ENCODE data around the gene IGFBP3.
"Not testable (repeated sequence)": the region's sequence is repeated elsewhere in the genome, so short reads cannot be mapped to it uniquely, and the experiment has no call there.

IGFBP3 gene, protein sequence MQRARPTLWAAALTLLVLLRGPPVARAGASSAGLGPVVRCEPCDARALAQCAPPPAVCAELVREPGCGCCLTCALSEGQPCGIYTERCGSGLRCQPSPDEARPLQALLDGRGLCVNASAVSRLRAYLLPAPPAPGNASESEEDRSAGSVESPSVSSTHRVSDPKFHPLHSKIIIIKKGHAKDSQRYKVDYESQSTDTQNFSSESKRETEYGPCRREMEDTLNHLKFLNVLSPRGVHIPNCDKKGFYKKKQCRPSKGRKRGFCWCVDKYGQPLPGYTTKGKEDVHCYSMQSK

DNA sequence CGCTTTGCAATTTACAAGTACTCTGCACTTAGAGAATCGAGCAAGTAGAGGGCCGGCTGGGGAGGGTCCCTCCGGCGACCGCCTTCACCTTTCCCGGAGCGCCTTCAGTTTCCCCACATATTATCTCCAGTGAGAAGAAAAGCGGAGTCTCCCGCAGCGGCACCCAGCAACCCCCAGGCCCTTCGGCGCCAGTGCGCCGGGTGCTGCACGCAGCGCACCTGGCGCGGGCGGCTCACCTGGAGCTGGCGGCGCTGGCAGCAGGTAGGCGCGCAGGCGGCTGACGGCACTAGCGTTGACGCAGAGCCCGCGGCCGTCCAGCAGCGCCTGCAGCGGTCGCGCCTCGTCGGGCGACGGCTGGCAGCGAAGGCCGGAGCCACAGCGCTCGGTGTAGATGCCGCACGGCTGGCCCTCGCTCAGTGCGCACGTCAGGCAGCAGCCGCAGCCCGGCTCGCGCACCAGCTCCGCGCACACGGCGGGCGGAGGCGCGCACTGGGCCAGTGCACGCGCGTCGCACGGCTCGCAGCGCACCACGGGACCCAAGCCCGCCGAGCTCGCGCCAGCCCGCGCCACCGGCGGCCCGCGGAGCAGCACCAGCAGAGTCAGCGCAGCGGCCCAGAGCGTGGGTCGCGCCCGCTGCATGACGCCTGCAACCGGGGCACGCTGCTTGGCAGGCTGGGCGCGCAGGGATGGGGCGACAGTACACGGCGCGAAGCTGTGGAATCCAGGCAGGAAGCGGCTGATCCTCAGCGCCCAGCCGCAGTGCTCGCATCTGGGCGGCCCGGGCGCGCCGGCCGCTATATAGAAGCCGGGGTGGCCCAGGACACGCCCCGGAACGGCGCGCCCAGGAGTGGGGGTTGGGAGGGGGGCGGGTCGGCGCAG is at the start of gene IGFBP3:
IGFBP3 (minus strand) TSS at position 771 of the 879 bp plus-strand sequence; CDS start at position 639, 132 bp downstream.
- DNase-seq (ENCODE audit: low read depth in 2 of 2) = peak in 1 of 2 donors; percentile 8

DNA sequence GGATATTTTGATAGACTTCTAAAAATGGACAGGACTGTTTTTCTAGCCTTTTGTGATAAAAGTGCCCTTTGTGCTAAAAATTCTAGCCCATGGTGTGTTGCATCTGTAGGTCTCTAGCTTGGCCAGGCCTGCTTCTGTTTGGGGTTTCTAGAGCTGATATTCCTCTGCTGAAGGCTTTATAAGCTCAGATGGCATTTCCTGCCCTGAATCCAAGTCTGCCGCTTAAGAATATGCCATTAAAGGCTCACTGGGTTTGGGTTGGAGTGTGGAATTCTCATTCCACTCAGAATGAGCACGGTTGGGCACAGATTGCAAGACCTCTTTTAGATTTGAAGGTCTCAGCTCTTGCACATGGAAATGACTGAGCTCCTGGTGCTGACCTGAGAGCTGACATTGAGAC is 49.4 kb upstream of the IGFBP3 start:
- no peak for DNase-seq (ENCODE audit: low read depth in 2 of 2)

DNA sequence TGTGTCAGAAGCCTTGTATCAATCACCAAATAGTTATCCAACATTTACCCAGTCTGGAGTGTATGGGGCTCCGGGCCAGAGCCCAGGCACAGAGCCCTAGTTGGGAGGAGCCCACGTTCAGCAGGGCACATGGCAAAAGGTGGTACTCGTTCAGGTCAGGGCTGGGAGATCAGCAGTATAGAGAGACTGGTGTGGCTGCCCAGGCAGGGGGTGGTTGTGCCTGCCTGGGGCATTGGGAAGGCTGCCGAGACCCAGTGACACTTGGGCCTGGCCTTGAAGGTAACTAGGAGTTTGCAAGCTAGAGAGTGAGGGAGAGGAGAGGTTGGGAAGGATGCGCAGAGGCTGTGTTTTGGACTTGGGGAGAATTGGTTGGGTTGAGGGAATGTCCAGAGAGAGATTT is 48.9 kb upstream of the IGFBP3 start:
- no peak for DNase-seq (ENCODE audit: low read depth in 2 of 2)

DNA sequence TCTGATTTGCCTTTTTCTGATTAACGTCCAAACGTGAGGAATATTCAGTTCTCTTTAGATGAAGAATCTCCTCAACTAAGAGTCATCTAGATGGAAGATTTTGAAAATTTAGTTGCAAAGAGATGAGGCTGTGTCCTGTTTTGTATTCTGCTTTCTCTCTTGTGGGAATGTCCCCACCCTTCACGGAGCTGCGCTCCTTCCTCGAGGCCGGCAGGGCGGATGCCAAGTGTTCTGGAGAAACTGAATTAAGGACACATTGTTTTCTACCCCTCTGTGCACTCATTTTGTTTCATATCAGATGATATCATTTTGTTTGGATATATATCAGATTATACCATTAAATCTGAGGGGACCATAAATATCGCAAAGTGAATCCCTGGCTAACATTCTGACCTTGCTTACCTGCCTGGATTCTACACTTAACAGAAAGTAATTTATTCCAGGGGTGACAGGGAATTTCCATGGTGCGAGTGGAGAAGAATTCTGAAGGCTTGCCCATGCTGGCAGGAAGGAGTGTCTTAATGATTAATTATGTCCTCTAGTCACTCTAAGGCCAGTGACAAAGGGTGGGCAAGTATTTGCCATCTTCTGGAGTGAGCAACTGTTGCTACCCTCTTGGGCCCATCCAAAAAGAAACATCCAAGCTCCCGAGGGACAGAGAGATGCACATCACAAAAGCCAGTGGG is 47.9 kb upstream of the IGFBP3 start:
- DNase-seq (ENCODE audit: low read depth in 2 of 2) = no peak

DNA sequence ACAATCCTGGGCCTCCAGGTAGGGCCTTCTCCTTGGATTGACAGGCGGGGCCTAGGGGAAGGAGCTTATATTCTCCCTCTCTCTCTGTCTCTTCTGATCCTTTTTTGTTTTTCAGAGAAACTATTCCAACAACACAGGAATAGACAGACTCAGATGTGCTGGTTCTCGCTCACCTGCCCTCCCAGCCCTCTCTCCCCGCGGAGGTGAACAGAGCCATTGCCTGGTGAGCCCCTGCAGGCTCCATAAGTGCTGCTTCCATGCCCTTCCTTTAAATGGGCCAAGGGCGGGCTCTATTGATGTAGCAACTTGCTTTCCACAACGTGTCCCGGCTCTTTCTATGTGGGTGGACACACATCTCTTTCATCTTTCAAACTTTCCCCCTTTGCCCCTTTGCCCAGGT is 47.2 kb upstream of the IGFBP3 start:
- no peak for DNase-seq (ENCODE audit: low read depth in 2 of 2)

DNA sequence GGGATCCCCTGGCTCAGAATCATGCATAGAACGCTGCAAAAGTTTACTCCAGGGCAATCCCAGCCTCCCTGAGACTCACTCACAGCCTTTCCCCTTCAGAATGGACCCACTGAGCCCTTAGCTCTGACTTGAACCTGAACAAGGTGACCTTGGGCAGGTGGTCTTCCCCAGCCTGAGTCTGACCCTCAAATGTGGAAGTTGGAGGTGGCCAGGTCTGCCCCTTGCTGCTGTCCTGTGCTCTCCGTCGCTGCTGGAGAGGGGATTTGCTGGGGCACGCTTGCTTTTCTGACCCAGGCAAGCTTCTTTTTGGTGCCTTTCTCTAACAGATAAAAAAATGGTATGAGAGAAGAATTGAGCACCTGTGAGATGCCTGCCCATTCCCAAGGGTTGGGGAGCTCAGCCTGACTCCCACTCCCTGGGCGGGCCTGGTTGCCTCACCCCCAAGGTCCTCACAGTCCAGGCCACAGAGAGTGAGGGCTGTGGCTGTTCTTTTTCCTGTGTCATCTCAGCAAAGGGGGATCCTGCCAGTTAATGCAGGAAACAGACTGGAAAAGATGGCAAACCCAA is 46.6 kb upstream of the IGFBP3 start:
- DNase-seq (ENCODE audit: low read depth in 2 of 2) = no peak

DNA sequence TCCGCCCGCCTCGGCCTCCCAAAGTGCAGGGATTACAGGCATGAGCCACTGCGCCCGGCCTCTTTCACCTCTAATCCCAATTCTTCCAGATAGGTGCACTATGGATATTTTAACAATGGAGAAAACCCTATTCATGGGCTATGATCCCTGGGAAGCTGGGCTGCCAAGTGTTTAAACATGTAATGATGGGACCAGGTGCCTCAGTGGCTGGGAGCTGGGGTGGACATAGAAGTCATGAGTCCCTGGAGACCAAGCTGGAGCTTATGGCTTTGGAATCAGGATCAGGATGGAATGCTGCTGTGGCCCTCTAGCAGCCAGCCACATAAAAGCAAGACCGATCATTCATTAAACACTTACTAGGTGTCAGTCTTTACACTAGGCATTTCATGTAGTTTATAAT is 41.8 kb upstream of the IGFBP3 start:
- DNase-seq (ENCODE audit: low read depth in 2 of 2) = no peak

DNA sequence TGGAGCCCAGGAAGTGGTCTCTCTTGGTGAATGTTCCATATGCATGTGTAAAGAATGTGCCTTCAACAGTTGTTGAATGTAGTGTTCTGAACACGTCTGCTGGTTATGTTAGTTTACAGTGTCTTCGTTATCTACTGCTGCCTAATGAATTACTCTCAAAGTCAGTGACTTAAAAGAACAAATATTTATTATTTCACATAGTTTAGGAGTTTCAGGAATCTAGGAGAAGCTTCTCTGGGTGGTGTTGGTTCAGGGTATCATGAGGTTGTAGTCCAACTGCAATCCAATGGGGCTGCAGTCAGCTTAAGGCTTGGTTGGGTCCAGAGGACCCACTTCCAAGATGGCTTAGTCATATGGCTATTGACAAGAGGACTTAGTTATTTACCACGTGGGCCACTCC is 36.6 kb upstream of the IGFBP3 start:
- DNase-seq (ENCODE audit: low read depth in 2 of 2) = no peak

DNA sequence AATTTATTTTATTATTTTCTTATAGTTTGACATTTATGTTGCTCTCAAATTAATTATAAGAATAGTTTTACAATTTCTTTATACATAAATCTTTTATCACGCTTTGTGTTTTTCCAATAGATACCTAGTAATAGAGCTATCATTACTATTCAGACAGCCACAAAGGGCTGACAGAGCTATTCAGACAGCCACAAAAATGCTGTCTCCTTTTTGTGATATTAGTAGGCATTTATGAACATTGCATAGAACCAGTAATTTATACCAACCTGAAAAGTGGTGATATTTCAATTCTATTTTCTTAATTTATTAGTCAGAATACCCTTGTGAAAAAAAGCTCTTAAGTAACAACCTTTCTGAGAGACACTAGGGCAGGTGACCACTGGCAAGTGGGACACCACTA is 34.2 kb upstream of the IGFBP3 start:
- DNase-seq (ENCODE audit: low read depth in 2 of 2) = no peak

DNA sequence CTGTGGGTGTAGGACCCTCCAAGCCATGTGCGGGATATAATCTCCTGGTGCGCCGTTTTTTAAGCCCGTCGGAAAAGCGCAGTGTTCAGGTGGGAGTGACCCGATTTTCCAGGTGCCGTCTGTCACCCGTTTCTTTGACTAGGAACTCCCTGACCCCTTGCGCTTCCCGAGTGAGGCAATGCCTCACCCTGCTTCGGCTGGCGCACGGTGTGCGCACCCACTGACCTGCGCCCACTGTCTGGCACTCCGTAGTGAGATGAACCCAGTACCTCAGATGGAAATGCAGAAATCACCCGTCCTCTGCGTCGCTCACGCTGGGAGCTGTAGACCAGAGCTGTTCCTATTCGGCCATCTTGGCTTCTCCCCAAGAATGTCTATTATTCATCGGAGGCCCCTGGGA is 32.0 kb upstream of the IGFBP3 start:
- DNase-seq (ENCODE audit: low read depth in 2 of 2) = not testable (repeated sequence)

DNA sequence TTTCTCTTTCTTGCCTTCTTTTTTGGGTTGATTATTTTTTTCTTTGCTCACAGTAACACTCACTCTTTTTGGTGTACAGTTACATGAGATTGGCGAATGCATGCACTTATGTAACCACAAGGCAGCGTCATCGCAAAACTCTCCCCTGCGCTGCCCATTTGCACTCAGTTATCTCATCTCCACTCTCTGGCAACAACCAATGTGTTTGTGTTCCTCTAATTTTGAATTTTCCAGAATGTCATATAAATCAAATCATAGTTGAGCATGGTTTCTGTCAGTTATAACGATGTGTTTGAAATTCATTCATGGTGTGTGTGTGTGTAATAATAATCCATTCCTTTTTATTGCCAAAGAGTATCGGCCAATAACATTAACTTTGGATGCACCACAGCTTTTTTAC is 23.0 kb upstream of the IGFBP3 start:
- DNase-seq (ENCODE audit: low read depth in 2 of 2) = no peak

DNA sequence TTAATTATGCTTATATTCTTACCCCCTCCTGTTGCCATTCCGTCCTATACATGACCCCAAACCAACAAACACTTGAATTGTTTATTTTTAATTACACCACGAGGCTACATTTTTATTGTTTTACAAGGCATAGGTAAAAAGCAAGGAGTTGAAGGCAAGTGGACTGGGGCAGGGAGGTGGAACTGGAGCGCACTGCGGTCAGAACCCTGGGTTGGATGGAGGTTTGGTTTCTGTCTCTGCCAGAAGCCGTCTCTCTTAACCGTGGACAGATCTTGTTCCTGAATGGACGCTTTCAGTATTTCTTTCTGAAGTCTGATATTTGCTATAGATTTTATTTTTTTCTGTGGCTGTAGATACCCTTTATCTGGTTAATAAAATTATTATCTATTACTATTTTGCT is 19.9 kb upstream of the IGFBP3 start:
- DNase-seq (ENCODE audit: low read depth in 2 of 2) = no peak

DNA sequence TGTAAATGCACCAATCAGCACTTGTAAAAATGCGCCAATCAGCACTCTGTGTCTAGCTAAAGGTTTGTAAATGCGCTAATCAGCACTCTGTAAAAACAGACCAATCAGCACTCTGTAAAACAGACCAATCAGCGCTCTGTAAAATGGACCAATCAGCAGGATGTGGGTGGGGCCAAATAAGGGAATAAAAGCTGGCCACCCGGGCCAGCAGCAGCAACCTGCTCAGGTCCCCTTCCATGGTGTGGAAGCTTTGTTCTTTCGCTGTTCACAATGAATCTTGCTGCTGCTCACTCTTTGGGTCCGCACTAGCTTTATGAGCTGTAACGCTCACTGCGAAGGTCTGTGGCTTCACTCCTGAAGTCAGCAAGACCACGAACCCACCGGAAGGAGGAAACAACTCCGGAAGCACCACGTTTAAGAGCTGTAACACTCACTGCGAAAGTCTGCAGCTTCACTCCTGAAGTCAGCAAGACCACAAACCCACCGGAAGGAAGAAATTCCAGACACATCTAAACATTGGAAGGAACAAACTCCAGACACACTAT is 19.2 kb upstream of the IGFBP3 start:
- DNase-seq (ENCODE audit: low read depth in 2 of 2) = peak in 1 of 2 donors; percentile 20

DNA sequence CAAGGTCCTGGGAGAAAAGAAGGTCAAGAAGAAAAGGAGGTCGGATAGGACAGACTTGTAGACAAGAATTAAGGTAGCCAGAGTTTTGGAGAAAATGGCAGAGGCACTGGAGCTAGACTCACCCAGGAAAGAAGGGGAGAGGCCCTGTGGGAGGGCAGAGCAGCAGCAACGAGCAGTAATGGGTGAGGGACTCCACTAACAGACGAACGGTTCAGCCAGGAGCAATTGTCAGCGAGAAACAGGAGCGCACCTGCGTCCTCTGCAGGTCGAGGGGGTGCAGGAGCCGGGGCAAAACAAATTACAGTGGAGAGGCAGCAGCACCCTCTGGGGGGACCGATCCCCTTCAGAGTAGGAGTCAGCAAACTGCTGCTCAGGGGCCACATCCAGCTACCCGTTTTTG is 18.5 kb upstream of the IGFBP3 start:
- no peak for DNase-seq (ENCODE audit: low read depth in 2 of 2)

DNA sequence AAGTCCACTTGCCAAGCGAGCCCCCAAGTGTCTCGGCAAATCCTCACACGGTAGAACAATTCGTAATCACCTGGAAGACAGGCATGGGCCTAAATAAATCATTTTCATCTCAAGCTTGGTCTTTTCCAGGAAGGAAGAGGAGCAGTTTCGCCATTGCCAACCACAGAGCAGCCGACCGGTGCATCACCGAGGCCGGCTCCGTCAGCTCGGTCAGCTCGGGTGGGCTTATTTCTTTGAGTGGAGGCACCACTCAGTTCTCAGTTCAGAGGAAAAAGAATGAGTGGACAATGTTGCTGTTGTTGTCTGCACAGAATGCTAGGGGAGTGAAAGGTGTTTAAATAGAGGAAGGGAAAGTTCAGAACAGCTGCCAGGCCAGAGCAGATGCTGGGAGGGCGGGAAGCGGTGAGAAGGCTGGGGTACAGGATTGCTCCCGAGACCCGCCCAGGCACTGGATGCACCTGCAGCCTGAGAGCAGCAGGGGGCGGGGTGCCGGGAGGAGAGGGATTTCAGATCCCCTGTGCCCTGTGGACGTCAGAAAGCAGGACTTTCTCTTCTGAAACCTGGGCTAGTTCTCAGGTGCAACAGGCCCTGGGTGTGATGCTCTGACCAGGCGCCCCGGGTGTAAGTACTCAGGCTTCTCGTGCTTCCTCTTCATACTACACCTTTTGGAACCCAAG is 17.7 kb upstream of the IGFBP3 start:
- no peak for DNase-seq (ENCODE audit: low read depth in 2 of 2)

DNA sequence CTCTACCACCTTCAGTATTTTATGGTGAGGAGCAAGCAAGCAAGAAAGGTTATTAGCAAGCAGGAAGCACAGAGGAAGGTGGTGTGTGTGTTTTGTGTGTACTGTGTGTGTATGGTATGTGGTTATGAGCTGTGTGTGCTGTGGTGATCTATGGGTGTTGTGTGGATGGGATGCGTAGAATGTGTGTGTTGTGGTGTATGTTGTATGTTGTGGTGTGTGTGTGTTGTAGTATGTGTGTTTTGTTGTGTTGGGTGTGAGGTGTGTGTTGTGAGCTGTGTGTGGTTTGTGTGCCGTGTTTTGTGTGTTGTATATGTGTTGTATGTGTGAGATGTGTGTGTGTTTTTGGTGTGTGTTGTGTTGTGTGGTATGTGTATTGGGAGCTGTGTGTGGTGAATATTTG is 16.8 kb upstream of the IGFBP3 start:
- no peak for DNase-seq (ENCODE audit: low read depth in 2 of 2)

DNA sequence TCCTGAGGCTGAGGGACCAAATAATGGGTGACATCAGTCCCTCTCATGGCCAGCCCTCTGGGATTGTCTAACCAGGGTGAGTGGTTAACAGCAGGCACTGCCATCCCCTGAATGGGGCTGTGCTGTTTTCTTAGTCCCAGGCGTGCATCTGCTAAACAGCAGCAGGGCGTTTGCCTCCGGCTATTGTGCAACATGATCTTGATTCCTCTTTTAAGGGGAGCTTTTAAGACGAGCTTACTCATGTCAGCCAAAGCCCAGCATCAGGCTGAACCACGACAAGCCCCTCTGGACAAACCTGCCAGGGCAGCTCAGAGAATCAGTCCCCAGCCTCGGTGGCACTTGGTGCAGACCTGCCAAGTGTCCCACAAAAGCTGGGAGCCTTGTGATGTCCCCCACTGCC is 16.2 kb upstream of the IGFBP3 start:
- no peak for DNase-seq (ENCODE audit: low read depth in 2 of 2)

DNA sequence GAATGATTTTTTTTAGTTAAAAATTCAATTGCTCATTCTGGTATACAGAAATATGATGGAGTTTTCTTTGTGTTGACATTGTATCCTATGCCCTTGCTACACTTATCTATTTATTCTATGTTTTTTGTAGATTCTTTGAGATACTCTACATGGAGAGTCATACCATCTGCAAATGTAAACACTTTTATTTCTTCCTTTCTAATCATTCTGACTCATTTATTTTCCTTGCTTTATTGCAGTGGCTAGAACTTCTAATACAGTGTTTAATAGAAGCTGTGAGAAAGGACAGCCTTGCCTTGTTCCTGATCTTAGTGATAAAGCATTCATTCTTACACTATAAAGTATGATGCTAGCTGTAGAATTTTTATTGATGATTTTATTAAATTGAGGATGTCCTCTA is 9.9 kb upstream of the IGFBP3 start:
- no peak for DNase-seq (ENCODE audit: low read depth in 2 of 2)

DNA sequence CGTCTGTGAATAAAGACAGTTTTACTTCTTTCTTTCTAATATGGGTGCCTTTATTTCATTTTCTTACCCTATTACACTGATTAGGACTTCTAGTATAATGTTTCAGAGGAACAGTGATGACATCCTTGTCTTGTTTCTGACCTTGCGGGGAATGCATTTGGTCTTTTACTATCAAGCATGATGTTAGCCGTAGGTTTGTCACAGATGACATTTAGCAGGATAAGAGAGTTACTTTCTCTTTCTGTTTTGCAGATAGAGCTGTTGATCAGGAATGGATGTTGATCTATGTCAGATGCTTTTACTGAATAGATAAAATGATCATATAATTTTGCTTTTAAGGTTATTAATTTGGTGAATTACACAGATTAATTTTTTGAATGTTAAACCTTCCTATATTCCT is 6.6 kb upstream of the IGFBP3 start:
- no peak for DNase-seq (ENCODE audit: low read depth in 2 of 2)

DNA sequence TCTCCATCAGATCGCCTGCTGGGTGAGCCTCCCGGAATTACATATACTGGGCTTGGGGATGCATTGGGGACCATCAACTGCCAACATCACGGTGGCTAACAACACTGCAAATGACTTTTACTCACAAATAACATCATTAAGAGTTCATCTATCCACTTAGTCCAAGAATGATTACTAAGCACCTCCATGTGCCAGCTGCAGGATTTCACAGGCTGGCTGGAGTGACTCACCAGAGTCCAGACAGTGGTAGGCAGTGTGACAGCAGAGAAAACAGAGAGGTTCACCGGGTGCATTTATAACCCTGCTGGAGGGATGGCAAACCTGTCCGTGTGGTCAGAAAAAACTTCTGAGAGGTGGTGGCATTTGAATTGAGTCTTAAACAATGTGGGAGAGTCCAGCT is 3.2 kb upstream of the IGFBP3 start:
- DNase-seq (ENCODE audit: low read depth in 2 of 2) = no peak

DNA sequence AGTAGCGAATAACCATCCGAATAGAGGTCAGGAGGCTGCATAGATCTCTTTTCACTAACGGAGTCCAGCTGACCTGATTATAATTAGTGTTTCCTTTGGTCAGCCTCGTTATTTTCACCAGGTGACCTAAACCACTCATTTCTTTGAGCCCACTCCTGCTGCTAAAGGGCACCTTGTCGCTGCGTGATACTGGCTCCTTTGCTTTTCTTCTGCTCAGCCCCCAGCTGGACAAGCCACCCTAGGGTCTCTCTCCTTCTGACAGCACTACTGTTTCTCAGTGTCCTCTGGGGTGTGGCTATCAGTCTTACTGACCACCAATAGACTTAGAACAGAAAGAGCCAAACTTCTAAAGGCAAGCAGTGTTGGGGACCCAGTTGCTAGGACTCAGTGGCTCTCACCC is 2.7 kb upstream of the IGFBP3 start:
- no peak for DNase-seq (ENCODE audit: low read depth in 2 of 2)

All from stimulated activated CD8-positive, alpha-beta memory T cell treated with anti-CD3 and anti-CD28 coated beads, Interleukin-2, amount 100 ng/mL, for 48 hours (primary cell).